ENCODE data around the gene LRIT1.

- TF ChIP-seq CTCF (IDR thresholded peaks at IDR 0.05; ENCODE audit: insufficient read depth, low read depth, low read length) (no peak), EZH2 (IDR thresholded peaks at IDR 0.05; ENCODE audit: insufficient read depth, low read length) (no peak)
Observed at GRCh38 chr10:84205853-84206525, 35.4 kb downstream of the LRIT1 start.
